GM13976 (cell line): ENCODE results near the gene TIAM1.

Source experiments
- DNase-seq: peaks from one replicate; pipeline ENCODE4 v3.0.0; 2012; ENCODE audit warnings: low spot score
- in situ Hi-C: fragments of 300-500 bp; cut with MboI; formaldehyde crosslinking; loops from one replicate; pipeline ENCODE4 v1.12.0; 2022; ENCODE audit warnings: low sequenced_read_pairs, mixed read lengths, inconsistent platforms; ENCODE audit not compliant: unreplicated experiment
- TF ChIP-seq, protein P1 (sequence below): IDR thresholded peaks from 2 replicates; pipeline ENCODE4 v1.5.1; 2012; ENCODE audit warnings: borderline replicate concordance, mild to moderate bottlenecking; ENCODE audit not compliant: insufficient read depth; ENCODE audit errors: extremely low read depth, missing control alignments, control extremely low read depth

TIAM1 gene

DNA sequence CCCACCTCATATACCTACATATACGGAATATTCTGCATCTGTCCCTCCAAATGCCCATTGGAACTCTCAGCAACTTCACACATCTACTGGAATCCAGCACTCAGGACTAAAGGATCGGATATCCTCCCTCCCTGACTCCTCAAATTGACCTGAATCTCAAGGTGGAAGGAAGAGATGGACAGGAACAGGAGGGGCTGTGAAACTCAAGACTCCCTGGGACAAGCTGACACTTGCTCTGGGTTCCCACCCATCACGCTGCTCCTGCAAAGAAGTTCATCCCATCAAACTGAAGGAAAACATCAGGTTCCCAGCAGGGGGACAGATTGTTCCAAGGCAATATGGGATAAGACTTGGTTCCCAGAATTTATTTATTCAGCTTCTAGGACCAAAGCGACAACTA, 30.3 kb upstream of the TIAM1 start:
- in situ Hi-C loops = no loop called here
- no peak for DNase-seq
- TF ChIP-seq, protein P1, sequence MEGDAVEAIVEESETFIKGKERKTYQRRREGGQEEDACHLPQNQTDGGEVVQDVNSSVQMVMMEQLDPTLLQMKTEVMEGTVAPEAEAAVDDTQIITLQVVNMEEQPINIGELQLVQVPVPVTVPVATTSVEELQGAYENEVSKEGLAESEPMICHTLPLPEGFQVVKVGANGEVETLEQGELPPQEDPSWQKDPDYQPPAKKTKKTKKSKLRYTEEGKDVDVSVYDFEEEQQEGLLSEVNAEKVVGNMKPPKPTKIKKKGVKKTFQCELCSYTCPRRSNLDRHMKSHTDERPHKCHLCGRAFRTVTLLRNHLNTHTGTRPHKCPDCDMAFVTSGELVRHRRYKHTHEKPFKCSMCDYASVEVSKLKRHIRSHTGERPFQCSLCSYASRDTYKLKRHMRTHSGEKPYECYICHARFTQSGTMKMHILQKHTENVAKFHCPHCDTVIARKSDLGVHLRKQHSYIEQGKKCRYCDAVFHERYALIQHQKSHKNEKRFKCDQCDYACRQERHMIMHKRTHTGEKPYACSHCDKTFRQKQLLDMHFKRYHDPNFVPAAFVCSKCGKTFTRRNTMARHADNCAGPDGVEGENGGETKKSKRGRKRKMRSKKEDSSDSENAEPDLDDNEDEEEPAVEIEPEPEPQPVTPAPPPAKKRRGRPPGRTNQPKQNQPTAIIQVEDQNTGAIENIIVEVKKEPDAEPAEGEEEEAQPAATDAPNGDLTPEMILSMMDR = no peak

DNA sequence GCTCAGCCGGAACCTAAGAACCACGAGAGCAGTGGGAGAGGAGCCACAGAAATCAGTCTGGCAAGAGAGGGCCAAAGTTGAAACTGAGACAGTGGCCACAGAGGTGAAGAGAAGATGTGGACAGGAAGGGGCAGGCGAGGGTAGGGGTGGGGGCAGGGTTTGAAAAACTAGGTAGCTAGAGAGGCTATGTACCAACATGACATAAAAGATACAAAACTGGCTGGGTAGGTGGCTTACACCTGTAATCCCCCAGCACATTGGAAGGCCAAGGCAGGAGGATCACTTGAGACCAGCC, 28.4 kb upstream of the TIAM1 start:
- TF ChIP-seq, protein P1 = no peak
- no peak for DNase-seq
- in situ Hi-C loops = no loop called here

DNA sequence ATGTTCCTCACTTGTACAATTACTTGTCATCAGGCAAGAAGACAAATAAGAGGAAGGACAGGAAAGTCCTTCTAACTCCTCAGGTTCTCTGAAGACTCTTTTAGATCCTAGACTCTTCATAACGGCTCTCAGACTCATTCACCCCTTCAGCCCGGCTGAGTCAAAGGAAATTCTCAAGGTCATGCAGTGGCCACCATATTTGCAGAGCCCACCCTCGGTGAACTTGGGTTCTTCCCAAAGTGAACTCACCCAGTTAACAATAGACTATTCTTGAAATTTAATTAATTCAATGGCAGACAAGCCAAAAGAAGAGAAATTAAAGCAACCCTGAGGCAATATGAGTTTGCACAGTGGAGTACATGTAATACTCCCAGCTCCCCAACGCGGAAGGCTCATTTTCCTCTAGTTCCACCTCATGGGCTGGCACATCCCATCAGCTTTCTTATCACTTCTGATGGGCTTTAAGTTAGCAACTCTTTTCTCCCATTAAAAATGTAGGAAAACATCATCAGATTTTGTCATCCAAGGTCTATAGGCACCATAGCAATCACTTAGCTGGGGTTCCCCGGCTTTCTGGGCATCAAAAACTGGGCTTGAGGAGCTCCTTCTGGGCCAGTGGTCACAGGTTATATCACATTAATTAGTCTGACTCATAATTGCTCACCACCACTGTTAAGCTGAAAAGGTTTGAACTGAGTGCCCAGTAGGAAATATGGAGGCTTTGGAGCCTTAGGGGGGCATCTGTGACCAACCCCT, 27.8 kb upstream of the TIAM1 start:
- TF ChIP-seq, protein P1 = no peak
- in situ Hi-C loops = no loop called here
- DNase-seq = no peak

DNA sequence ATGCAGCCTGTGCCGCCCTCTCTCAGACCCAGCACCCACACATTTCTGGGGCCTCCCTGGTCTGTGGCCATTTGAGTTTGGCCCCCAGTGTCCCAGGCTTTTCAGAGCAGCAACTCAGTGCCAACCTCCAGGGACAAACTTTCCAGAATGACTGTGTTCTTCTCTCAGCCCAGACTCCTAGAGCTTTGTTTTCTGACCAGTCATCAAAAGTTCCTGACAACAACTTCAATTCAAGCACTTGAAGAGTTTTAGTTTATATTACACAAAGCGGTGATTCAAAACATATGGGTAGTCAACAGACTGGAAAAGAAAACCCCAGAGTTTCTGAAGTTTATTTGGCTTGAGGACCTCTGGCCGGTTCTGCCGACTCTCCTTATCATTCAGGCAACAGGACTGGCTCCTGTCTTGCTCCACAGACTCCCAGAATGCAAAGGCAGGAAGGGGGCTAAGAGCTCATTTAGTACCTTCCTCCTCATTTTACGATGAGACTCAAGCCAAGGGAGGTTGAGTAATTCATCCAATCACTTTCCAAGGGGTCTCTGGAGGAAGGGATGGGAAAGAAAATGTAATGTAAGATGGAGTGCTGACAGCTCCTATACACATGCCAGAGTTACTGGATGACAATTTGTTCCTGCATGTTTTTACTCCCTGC, 27.0 kb upstream of the TIAM1 start:
- no peak for DNase-seq
- in situ Hi-C loops = no loop called here

DNA sequence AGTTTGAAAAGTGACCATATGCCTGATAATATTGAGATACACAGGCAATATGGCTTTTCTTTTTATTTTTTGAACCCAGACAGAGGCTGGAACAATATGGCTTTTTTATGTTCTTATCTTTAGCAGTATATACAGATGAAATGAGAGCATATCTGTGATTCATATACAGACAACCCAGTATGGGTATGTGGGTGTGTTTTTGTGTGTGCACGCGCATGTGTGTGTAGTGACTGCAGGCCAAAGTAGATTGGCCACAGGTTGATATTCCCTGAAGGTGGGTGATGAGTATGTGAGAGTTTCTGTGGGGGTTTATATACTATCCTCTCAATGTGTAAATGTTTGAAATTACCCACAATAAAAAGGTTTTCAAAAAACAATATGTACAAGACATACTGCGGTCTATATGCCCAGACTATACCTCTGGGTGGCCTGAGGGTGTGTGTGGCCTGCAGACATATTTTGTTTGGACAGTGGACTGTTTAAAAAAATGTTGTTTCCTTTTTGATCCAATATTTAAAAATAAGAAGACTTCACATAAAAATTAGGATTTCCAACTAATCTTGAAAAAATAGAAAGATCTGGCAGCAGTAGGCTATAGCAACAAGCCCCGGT, 26.3 kb upstream of the TIAM1 start:
- in situ Hi-C loops = no loop called here
- no peak for DNase-seq
- TF ChIP-seq, protein P1 = no peak

More for the DNA sequence above, 27.0 kb upstream of the TIAM1 start:
- TF ChIP-seq, protein P1 = no peak

DNA sequence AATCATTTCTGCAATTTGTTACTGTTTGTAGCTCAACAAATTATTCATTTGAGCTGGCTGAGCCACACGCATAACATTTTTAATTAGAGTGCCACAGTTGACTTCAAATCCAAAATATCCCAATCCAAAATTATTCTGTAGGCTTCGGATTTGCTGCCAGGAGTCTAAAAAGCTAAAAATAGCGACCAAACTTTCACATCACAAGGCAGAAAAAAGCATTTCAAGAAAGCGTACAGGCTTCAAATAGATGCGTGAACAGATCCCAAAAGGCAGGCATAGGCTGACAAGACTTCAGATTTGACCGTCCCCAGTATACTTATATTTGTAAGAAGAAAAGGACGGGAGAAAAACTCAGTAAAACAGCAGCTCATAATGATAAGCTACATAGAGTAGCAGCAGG, 24.3 kb upstream of the TIAM1 start:
- DNase-seq = no peak
- in situ Hi-C loops = no loop called here
- TF ChIP-seq, protein P1 = no peak

DNA sequence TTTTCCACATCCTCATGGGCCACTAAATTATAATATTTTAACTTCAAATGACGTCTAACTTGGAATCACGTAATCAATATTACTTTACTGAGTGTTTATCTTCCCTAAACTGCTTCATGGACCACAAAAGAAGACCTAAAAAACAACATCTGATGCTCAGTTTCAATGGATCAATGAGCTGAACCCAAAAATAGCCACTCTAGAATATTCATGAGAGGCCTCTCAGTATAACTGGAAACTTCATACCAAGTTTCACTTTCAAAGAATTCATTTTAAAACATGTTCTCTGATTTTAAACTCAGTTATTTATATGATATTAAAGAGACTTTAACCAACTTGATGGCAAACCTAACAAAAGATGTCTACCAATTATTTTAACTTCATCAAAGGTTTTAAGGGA, 23.7 kb upstream of the TIAM1 start:
- TF ChIP-seq, protein P1 = no peak
- in situ Hi-C loops = no loop called here
- no peak for DNase-seq
